NCI-H187 (cell line): ENCODE data around the gene KCNK1.

ENCODE experiments used
- DNase-seq, 2 experiments: peaks; one replicate each; lab custom pipeline; 2025; lab: John Stamatoyannopoulos, UW

Gene KCNK1

DNA sequence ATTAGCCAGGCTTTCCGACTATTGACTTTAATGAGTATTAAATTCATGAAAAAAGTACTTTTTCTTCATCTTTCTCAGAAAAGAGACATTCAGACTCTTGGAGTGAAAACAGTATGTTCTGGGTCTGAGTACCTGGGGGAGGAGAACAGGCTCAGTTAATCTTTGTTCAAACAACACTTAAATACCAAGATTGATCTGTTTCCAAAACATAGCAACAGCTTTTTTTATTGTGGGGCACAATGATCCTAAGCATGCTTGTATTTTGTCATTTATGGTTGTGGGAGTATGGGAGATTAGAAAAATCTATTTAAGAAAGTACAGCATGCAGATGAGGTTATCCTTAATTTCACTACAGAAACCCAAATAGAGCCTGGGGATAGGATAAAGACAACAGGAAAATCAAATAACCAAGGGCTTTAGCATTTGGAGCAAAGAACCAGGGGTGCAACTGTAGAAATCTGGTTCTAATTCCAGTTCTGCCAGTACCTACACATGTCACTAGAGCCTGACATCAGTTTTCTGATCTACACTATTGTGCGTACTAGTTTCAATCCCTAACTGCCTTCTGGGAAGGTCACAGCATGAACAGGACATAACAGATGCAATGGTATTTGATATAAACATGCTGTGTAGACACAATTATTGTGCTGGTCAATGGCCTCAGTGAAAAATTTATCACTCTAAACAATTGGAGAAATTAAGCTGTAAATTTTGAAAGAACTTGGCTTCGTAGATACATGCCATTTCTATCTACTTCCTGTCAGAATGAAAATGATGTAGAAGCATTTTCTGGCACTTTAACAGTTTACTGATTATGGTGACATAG lies 91.2 kb downstream of the KCNK1 start:
- DNase-seq, result no peak

DNA sequence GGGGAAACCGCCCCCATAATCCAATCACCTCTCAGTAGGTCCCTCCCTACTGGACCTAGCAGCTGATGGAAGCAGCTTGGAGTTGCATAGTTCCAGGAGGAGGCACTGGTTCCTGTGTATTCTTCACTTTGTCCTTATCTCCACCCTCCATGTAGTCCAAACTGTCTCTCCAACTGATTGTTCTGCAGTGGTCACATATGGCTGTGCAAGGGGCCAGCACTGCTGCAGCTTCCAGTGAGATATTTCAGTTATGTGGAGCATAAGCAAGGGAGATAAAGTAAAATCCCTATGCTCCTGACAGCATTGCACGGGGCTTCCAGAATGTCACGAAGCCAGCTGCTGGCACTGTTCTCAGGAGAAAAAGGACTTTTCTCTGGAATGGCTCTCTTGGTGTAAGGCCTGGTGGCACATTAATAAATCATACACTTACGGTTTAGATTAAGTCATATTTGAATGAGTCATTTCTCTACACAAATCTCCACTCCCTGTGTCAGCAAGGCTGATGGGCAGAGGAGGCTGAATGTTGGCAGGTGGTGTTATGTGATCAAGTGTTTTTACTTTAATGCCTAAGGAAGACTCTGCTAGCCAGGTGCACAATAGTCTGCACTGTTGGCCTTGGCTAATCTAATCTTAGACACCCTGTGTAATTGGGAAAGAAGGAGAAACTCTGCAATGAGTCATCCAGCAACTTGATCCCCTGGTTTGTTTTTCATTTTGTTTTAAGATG lies 93.4 kb downstream of the KCNK1 start:
- no peak for DNase-seq

DNA sequence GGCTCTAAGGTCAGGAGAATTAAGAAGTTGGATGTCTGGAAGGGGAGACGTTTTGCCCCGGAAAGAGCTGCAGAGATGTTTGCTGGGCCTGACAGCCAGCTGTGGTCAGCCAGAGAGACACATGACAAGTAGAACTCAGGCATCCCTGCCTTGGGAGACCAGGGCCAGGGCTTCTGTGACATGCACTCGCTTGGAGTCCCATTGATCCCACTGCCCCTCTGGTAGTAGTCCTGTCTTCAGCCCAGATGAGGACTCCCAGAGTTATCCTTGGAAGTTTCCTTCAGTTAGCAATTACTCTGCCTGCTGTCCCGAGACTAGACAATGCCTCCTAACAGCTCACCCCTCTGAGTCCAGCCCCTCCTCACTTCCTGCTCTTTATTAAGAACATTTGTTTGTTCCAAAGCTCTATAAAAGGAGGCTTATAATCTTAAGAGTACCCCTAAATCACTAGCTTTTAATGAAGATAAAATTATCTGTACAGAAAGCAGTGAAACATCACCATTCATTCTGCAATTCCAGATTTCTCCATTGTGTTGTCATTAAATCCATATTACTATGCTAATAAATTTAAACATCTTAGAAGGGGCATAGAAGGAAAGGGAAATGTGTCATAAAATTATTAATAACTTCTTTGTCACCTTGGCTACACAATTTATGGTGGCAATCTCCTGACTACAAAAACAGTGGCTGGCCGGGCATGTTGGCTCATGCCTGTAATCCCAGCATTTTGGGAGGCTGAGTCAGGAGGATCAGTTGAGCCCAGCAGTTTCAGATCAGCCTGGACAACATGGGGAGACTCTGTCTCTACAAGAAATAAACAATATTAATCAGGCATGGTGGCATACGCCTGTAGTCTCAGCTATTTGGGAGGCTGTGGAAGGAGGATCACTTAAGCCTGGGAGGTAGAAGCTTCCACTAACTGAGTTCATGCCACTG lies 94.2 kb downstream of the KCNK1 start:
- DNase-seq, result no peak

DNA sequence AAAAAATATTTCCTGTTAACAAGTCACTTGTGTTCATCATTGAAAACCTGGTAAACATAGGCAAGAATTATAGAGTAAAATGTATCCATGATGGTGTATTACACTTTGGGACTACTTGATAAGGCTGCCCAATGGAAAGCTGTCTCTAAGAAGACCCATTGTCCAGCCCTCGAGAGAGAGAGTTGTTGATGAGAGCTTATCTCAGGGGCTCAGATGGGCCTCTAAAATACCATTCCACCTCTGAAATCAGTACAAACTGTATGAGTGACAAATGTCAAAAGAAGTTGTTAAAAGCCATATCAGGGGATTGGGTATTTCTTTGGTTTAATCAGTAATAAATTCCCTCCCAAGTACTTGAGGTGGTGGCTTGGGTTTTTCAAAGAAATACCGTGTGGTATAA lies 96.1 kb downstream of the KCNK1 start:
- no peak for DNase-seq

DNA sequence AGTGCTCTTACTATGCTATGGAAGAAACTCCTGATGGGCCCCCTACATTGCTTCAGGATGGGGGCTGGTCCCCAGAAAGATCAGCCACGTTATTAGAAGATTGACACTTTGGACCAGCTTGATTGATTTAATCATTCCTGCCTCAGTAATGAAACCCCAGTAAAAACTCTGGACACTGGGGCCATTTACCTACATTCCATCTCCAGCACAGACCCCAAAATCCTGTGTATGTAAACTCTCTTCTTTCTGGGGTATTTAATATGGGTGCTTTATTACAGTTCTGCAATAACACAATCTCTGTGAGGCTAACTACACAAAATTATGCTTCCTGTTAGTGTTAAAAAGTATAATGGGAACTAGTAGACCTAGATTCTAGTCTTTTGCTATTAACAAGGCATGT lies 96.6 kb downstream of the KCNK1 start:
- no peak for DNase-seq

DNA sequence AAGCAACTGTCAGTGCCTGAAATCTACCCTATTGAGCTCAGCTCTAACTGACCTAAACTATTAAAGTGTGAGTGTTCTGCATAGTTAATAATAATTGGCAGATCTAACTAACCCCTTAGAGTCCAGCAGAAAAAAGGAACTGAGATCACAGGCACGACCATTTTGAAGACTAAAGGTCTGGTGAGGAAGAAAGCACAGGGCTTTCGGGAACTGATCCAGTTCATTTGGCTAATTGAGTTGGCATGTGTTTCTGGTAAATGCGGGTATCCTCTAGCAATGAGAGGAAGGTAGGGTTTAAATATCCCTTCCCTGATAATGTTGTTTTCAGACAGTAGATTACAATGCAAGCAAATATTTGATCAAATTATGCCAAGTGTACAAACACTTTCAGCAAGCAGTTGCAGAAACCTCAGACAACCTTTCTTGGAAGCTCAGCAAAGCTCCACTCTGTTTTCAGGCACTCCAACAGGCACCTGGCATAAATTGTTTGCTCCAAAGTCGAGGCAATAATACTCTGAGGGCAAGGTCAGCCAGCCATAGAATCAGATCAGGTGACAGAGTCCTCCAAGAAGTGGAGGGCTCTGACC lies 100.8 kb downstream of the KCNK1 start:
- peak in 1 of 2 experiments; percentile 2 for DNase-seq

DNA sequence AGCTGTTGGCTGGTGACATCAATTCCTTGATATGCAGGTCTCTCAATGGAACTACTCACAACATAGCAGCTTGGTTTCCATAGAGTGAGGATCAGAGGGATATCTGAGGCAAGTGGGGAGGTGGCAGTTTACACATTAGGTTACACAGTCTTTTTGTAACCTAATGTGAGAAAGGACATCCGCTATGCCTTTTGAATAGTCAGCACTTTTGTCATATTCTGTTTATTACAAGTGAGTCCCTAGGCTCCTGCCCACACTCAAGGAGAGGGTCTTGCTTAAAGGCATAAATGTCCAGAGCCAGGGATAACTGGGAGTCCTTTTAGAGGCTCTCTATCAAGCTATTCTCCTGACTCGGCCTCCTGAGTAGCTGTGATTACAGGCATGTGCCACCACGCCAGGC lies 104.2 kb downstream of the KCNK1 start:
- DNase-seq, result no peak

DNA sequence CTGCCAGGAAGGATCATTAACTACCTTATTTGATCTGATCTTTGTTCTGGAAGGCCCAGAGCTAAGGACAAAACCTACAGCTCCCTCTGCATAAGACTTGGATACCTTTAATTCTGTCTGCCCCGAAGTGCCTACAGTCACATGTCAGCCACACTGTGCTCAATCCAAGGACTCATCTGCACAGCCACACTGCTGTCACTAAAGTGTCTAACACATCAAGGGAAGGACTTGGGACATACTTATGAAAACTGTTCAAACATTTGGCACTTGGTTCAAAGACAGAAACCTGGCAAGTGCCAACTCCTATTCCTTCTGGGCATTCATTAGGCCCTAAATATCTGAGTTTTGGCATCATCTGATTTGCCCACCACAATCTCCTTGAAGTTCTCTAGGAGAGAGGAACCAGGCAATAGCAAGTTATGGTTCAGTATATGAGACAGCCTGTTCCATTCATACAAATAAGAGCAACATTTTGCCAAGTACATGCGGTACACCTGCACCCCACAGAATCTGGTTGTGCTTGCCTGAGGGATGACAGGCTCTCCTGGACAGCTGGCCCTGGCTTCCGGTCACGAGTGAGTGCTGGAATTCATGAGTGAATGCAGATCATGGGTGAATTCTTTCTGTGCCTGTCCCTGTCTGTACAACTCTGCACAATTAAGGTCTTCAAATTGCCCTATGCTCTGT lies 105.9 kb downstream of the KCNK1 start:
- DNase-seq, result no peak

DNA sequence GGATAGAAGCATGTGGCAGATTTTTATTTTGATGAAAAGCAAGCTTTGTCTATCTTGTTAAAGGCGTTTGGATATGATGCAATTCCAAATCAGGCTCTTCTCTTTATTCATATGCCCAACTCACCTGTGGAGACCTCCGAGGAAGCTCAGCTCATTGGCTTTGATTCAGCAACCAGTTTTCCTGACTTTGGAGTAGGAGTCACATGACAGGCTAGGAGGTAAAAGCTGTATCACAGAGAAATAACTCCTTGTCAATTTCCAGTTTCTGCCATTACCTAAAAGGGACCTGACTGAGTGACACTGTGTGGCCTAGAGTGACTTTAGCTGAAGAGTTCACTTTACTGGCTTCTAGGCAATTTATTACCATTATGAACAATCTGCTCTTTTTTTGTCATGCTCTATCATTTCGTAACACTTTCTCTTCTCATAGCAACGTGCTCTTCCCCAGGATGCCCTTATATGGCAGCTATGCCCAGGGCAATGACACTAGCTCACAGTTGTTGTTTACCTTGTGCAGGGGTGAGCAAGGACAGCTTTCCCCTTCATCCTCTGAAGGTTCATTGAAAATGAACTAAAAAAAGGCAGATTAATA lies 107.2 kb downstream of the KCNK1 start:
- DNase-seq, result no peak
